HepG2 (cell line): Measurements from ENCODE around the gene CES2. TPM values are rescaled to one million over a fixed set of nuclear protein-coding genes. Genes with fewer than 3 reads are reported as not detected.

Source experiments
- ATAC-seq: fragments of 200-7000 bp; cut with Tn5 transposase; 3 replicates; pipeline ENCODE4 v1.9.1; 2020; ENCODE audit warnings: mild to moderate bottlenecking, moderate library complexity
- BruUV-seq: library from RNA; stranded (reverse); fragments of 400-500 nt; replicated peaks from 2 replicates; lab custom pipeline; 2021; lab: Mats Ljungman, UMichigan
- CTCF ChIA-PET: fragments of 300-600 bp; formaldehyde crosslinking; extraction: SDS; loops from one replicate; lab custom pipeline; 2021; ENCODE audit warnings: low total read pairs, inconsistent platforms, low intra/inter-chr PET ratio; lab: Yijun Ruan, JAX
- POLR2A ChIA-PET: fragments of 350-600 bp; sonication (Branson Sonifier 250); formaldehyde crosslinking; loops from one replicate; lab custom pipeline; 2020; ENCODE audit warnings: antibody characterized with exemption, inconsistent platforms; lab: Yijun Ruan, JAX
- DNase-seq: peaks from one replicate; pipeline ENCODE4 v3.0.0-alpha.2; 2015; ENCODE audit warnings: low spot score
- FAIRE-seq: peaks from 3 replicates; lab custom pipeline; 2011; peaks lifted over from hg19 to GRCh38; lab: Jason Lieb, UNC
- H2AFZ ChIP-seq: one replicate; pipeline ENCODE4 v1.6.1; 2011; ENCODE audit warnings: low read length, inconsistent platforms
- H3K27ac ChIP-seq: fragments of 300-600 bp; 3 replicates; pipeline ENCODE4 v1.8.0; 2011; ENCODE audit warnings: mixed run types, mild to moderate bottlenecking, mixed read lengths, low read length, inconsistent platforms; ENCODE audit not compliant: insufficient read depth; ENCODE audit errors: extremely low read length
- H3K27me3 ChIP-seq, 2 experiments: fragments of 200-600 bp in 1 of 2; 2 replicates in 1 of 2; 3 replicates in 1 of 2; pipeline versions ENCODE4 v1.6.0 to v1.8.0; 2011; ENCODE audit warnings: low read length in 2 of 2, mild to moderate bottlenecking in 2 of 2, moderate library complexity in 2 of 2, inconsistent platforms in 1 of 2; ENCODE audit not compliant: insufficient read depth in 2 of 2, control insufficient read depth in 1 of 2
- H3K36me3 ChIP-seq, 2 experiments: fragments of 200-600 bp in 1 of 2; replicated peaks in 1 of 2; 2 replicates in 1 of 2; 3 replicates in 1 of 2; pipeline versions ENCODE4 v1.5.1 to v1.8.0; 2011; ENCODE audit warnings: low read length in 2 of 2, inconsistent platforms in 1 of 2; ENCODE audit not compliant: insufficient read depth in 2 of 2, control insufficient read depth in 1 of 2
- H3K4me1 ChIP-seq: 2 replicates; pipeline ENCODE4 v1.5.1; 2012; ENCODE audit warnings: low read length, inconsistent platforms; ENCODE audit not compliant: insufficient read depth
- H3K4me2 ChIP-seq: 2 replicates; pipeline ENCODE4 v1.6.0; 2011; ENCODE audit warnings: low read depth, low read length, inconsistent platforms
- H3K4me3 ChIP-seq, 3 experiments: fragments of 200-600 bp in 1 of 3; sonication (generic), shearing (Covaris generic) in 1 of 3; replicated peaks in 1 of 3; 2 replicates each; pipeline ENCODE4 v1.5.1; 2011 to 2016; ENCODE audit warnings: low read length in 3 of 3, inconsistent platforms in 2 of 3, low read depth in 2 of 3, mild to moderate bottlenecking in 2 of 3, control low read depth in 1 of 3, mixed read lengths in 1 of 3; ENCODE audit not compliant: insufficient read depth in 1 of 3
- H3K79me2 ChIP-seq: one replicate; pipeline ENCODE4 v1.6.1; 2011; ENCODE audit warnings: low read length, inconsistent platforms; ENCODE audit not compliant: insufficient read depth
- H3K9ac ChIP-seq: 2 replicates; pipeline ENCODE4 v1.6.0; 2011; ENCODE audit warnings: mild to moderate bottlenecking, low read depth, low read length, inconsistent platforms; ENCODE audit not compliant: insufficient read depth
- H3K9me3 ChIP-seq: 2 replicates; pipeline ENCODE4 v1.5.1; 2012; ENCODE audit warnings: mild to moderate bottlenecking, low read length
- H4K20me1 ChIP-seq: 2 replicates; pipeline ENCODE4 v1.6.0; 2011; ENCODE audit warnings: inconsistent platforms, mild to moderate bottlenecking, low read length, moderate library complexity; ENCODE audit not compliant: insufficient read depth
- HMG20B ChIP-seq: conservative IDR thresholded peaks from 2 replicates; pipeline ENCODE4 v1.6.1; 2016; ENCODE audit warnings: missing genetic modification reagents, missing compliant biosample characterization
- SNAPC2 ChIP-seq: sonication (generic); formaldehyde crosslinking; IDR thresholded peaks from 2 replicates; pipeline ENCODE4 v1.8.1; 2022; ENCODE audit warnings: mild to moderate bottlenecking, missing genetic modification reagents
- ZNF549 ChIP-seq: sonication (generic); formaldehyde crosslinking; IDR thresholded peaks from 2 replicates; pipeline ENCODE4 v1.5.0; 2020; ENCODE audit warnings: missing genetic modification reagents
- WGBS: methylation state at CpG from one replicate; pipeline ENCODE4 v1.1.6; 2017; ENCODE audit warnings: low lambda C conversion rate; 5-methylcytosine and 5-hydroxymethylcytosine counted together
- in situ Hi-C: cut with HindIII; loops from 2 replicates; pipeline ENCODE4 v1.10.0; 2017; ENCODE audit warnings: low pct_unique_long_range_greater_than_20kb; ENCODE audit not compliant: extremely low pct_ligation_motif_present
- intact Hi-C: fragments of 100-400 bp; cut with micrococcal nuclease; formaldehyde crosslinking; loops from one replicate; pipeline ENCODE4 v1.10.0; 2022; ENCODE audit not compliant: unreplicated experiment
- polyA plus RNA-seq, 8 experiments: library from polyadenylated mRNA; depleted of rRNA in 3 of 8; stranded (reverse) in 7 of 8; unstranded in 1 of 8; fragments of >200 nt; fragmentation: Illumina TruSeq in 4 of 8; extraction: Trizol in 4 of 8; gene quantifications; 2 replicates each; pipeline versions ENCODE4 v1.2.1 to v1.2.3, GENCODE V29; 2011 to 2016; ENCODE audit warnings: low read depth in 4 of 8, missing spikeins in 1 of 8, mixed read lengths in 1 of 8; ENCODE audit not compliant: insufficient read depth in 1 of 8
- total RNA-seq, 5 experiments: library from RNA; depleted of rRNA; stranded (reverse); fragments of >200 nt; fragmentation: Illumina TruSeq; extraction: Trizol; gene quantifications; 2 replicates each; pipeline ENCODE4 v1.2.3, GENCODE V29; 2016; ENCODE audit warnings: low read depth in 1 of 5
- TF ChIP-seq, protein P1 (sequence below): sonication (generic); formaldehyde crosslinking; IDR thresholded peaks from 2 replicates; pipeline ENCODE4 v1.5.1; 2020; ENCODE audit warnings: mild to moderate bottlenecking, missing genetic modification reagents
- TF ChIP-seq, protein P2 (sequence below): sonication (generic); formaldehyde crosslinking; IDR thresholded peaks from 2 replicates; pipeline ENCODE4 v1.5.1; 2020; ENCODE audit warnings: missing genetic modification reagents, mild to moderate bottlenecking, borderline replicate concordance

The CES2 gene
- total and polyA plus RNA-seq, 2 of the 13 experiments (the other 11 are each of a cell fraction or from before 2014, with no cell fraction given): 50.6 to 63.8 TPM

DNA sequence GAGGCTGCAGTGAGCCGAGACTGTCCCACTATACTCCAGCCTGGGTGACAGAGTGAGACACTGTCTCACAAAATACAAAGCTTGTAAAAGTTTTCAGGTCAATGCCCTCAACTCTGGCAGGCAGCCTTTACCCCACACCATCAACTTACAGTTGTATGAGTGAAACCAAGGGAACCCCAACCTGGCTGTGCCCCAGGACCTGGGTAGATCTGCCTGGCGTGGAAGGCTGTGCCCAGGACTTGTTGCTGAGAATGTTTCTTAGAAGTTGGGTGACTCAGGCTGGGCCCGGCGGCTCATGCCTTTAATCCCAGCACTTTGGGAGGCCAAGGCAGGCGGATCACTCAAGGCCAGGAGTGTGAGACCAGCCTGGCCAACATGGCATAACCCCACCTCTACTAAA lies 33.5 kb downstream of the CES2 start:
- FAIRE-seq: no peak
- Histone ChIP-seq H3K9ac (no peak overlapping the region), H2AFZ (no peak overlapping the region), H4K20me1 (no peaks in the 10 kb centered on the region), H3K79me2 (no peaks in the 10 kb centered on the region), H3K4me3 (no peak overlapping the region), H3K4me2 (no peak overlapping the region), H3K27me3 (peaks cover 0 to 4% of the 10 kb centered on the region in 2 experiments; a peak in 1 of 5 replicates), H3K36me3 (no peaks in the 10 kb centered on the region), H3K4me1 (peaks cover 8% of the 10 kb centered on the region; the same call in 1 of the 2 replicates), H3K27ac (no peak overlapping the region), H3K9me3 (no peaks in the 10 kb centered on the region)
- ChIA-PET POLR2A (no interaction called here), CTCF (no interaction called here)
- TF ChIP-seq, protein P1, sequence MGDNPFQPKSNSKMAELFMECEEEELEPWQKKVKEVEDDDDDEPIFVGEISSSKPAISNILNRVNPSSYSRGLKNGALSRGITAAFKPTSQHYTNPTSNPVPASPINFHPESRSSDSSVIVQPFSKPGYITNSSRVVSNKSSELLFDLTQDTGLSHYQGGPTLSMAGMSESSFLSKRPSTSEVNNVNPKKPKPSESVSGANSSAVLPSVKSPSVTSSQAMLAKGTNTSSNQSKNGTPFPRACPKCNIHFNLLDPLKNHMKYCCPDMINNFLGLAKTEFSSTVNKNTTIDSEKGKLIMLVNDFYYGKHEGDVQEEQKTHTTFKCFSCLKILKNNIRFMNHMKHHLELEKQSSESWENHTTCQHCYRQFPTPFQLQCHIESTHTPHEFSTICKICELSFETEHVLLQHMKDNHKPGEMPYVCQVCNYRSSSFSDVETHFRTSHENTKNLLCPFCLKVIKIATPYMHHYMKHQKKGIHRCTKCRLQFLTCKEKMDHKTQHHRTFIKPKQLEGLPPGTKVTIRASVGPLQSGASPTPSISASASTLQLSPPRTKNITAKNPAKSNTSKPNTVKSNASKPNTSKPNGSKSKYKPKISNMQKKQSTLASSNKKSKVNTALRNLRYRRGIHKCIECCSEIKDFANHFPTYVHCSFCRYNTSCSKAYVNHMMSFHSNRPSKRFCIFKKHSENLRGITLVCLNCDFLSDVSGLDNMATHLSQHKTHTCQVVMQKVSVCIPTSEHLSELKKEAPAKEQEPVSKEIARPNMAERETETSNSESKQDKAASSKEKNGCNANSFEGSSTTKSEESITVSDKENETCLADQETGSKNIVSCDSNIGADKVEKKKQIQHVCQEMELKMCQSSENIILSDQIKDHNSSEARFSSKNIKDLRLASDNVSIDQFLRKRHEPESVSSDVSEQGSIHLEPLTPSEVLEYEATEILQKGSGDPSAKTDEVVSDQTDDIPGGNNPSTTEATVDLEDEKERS (CRISPR knock-in tag): no peak
- no peak for TF ChIP-seq ZNF549 (CRISPR knock-in tag)
- no peak for TF ChIP-seq HMG20B
- TF ChIP-seq, protein P2, sequence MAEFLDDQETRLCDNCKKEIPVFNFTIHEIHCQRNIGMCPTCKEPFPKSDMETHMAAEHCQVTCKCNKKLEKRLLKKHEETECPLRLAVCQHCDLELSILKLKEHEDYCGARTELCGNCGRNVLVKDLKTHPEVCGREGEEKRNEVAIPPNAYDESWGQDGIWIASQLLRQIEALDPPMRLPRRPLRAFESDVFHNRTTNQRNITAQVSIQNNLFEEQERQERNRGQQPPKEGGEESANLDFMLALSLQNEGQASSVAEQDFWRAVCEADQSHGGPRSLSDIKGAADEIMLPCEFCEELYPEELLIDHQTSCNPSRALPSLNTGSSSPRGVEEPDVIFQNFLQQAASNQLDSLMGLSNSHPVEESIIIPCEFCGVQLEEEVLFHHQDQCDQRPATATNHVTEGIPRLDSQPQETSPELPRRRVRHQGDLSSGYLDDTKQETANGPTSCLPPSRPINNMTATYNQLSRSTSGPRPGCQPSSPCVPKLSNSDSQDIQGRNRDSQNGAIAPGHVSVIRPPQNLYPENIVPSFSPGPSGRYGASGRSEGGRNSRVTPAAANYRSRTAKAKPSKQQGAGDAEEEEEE: no peak
- TF ChIP-seq SNAPC2 (CRISPR knock-in tag): no peak
- in situ Hi-C loops: no loop called here
- WGBS: 89% methylated on average over 5 of the region's 5 CpGs
- BruUV-seq: no TSS peak
- intact Hi-C loops: no loop called here
- ATAC-seq: no peak
- no peak for DNase-seq
